Fibroblast of skin of back (primary cell): ENCODE results near the gene LRRC27.
A peak's percentile ranks its signal among the peaks of the same experiment; 100 is the strongest.

ENCODE experiments used
- DNase-seq: peaks from one replicate; pipeline ENCODE4 v3.0.0-alpha.2; 2013

LRRC27 gene

GRCh38 chr10:132392184-132392800 lies 60.3 kb downstream of the LRRC27 start:
- no peak for DNase-seq

DNA sequence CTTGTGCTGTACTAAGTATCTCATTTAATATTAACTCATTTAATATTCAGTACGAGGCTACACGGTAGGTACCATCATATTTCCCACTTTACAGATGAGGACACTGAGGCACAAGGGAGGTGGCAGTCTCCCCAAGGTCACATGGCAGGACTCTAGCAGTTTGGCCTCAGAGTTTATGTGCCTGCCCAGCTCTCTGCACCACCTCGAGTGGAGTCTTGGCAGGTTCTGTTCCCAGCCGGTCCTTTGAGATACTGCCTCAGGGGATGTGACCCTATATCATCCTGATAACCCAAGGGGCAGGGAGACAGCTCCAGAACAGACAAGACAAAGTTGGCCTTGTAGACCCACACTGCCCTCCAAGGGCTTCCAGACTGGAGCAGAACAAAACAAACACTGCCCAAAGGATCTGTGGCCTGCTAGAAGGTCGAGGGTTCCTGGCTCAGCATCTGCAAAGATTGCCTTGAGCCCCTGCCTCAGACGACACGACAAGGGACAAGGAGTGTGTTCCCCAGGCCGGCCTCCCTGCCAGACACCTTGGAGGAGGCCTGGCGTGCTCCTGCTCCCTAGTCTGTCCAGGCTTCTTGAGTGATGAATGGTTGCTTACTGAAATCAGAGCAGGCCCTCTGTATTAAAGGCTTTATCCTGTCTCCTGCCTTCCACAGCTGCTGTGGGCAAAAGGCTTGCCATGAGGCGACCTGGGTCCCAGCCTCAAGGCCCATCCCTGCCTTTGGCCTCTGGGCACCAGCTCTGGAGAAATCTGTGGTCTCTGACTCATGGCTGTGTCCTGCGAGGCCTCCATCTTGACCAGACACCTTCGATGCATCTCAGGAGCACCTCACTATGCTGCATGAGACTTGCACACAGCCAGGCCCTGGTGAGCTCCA lies 61.1 kb downstream of the LRRC27 start:
- no peak for DNase-seq

DNA sequence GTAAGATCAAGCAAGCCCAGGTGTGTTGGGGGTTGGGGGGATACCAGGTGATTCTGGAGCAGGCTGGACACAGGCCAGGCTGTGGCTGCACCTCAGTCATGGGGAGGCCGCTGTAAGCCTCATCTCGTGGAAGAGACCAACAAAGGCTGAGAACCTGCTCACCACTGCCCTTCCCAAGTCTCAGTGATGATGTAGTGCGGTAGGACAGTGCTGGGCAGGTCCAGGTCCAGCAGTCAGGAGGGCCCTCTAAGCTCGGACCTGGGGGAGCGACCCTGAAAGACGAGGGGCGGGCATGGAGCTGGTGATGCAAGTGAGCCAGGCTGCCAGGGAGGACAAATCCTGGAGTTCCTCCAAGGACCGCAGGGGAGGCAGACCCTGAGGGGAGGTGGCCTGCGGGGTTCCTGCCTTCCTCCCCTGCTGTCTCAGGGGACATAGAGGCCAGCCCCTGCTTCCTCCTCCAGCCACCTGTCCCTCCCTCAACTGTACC lies 61.7 kb downstream of the LRRC27 start:
- DNase-seq, result no peak

GRCh38 chr10:132394201-132394811 lies 62.3 kb downstream of the LRRC27 start:
- no peak for DNase-seq

DNA sequence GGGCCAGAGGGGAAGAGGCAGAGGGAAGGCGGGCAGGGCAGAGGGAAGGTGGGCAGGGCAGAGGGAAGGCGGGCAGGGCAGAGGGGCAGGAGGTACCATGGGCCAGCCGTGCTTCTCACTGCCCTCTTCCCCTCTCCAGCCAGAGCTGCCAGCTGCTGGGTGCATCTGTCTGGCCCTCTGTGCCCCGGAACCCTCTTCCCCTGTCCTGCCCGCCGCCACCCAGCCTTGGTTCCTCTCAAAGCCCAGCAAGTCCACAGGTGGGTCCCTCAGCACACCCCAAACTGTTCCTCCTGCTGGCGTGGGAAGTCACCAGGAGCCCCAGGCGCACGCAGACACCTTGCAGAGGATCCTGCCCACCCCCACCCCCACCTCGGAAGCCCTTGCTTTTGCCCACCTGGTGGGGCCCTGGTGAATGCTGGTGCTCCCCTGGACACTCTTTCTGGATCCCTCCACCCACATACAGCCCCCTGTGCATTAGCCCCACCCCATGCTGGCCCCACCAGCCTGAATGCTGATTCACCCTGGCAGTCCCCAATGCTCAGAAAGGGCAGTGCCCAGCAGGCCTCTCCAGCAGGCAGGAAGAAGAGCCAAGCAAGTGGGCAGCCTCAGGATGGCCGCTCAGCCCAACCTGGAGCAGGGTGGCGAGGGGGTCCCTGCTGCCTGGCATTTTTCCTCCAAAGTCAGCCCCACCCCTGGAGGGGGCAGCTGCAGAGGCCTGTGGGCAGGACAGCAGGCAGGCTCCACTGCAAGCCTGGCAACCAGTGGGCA lies 63.1 kb downstream of the LRRC27 start:
- no peak for DNase-seq

- DNase-seq, result no peak
Observed at GRCh38 chr10:132395704-132396493, 63.9 kb downstream of the LRRC27 start.

GRCh38 chr10:132396494-132397035 lies 64.6 kb downstream of the LRRC27 start:
- peak; percentile 62 for DNase-seq

DNA sequence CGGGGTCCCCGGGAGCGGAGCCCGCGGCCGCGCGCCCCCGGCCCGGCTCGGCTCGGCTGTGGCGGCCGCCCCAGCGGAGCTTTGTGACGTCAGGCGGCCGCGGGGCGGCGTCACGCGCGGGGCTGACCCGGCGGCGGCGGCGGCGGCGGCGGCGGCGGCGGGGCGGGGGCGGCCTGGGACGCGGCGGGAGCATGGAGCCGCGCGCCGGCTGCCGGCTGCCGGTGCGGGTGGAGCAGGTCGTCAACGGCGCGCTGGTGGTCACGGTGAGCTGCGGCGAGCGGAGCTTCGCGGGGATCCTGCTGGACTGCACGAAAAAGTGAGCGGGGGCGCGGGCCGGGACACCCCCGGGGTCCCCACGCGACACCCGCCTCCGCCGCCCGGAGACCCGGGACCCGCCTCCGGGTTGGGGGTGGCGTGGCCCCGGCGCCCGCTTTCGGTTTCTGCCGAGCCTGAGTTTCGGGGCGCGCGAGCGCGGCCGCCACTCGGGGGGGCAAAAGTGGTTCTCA lies 65.1 kb downstream of the LRRC27 start, which contains the start of gene PWWP2B:
TSS of gene PWWP2B (plus strand) at position 165 of the 506 bp plus-strand sequence. CDS start at position 192, 27 bp downstream.
- DNase-seq, result peak; percentile 46

DNA sequence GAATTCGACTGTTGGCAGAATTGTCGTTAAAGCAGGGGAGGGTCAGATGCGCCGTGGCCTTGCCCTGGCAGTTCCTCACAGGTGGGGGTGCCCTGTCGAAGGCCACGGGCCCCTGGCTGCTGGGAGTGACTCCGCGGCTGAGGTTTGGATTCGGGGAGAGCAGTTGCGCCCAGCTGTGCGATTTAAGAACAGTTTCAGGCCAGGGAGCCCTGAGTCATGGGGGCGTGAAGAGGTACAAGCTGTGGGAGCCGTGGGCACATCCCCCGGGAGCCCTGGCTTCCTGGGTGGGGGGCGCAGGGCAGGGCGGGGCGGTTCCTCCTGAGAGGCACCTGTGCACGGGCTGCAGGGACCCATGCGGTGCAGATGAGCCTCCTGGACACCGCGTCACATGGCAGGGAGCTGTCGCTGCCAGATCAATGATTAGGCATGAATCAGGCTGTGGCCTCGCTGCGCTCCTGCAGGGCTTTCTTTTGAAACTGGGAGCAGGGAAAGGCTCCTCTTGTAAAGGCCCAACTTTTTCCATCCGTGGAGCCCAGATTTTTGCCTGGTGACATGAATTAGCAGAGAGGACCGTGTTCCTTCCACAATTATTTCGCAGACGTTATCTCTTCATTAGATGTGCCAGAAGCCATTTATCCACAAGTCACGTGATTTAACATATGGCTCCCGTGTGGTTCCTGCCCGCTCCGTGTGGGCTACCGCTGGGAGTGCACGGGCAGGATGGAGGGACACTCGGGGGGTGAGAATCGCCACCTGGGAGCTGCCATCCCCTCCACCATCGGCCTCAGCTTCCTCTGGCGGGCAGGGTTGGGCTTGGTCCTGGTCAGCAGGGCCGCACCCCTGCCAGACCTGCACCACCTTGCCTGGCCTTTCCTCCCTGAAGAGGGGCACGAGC lies 65.9 kb downstream of the LRRC27 start:
- DNase-seq, result peak; percentile 50

DNA sequence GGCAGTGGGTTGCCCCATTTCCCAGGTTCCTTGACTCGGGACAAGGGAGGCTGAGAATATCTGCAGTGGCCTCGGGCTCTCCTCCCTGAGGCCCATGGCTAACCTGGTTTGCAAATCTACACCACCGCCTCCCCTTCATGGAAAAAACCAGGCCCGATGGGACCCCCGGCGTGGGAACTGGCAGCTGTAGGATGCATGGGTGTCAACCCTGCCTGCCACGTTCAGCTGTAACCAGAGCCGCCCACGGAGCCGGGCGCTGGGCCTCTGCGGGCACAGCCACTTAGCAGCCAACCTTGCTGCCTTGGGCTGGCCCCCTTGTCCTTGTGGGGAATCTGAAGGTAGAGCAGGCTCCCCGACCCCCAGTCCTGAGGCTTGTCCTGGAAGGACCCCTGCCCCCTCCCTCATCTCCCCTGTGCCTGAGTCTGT lies 66.6 kb downstream of the LRRC27 start:
- no peak for DNase-seq

GRCh38 chr10:132399117-132400035 lies 67.4 kb downstream of the LRRC27 start:
- no peak for DNase-seq

GRCh38 chr10:132400041-132400546 lies 68.1 kb downstream of the LRRC27 start:
- DNase-seq, result no peak

DNA sequence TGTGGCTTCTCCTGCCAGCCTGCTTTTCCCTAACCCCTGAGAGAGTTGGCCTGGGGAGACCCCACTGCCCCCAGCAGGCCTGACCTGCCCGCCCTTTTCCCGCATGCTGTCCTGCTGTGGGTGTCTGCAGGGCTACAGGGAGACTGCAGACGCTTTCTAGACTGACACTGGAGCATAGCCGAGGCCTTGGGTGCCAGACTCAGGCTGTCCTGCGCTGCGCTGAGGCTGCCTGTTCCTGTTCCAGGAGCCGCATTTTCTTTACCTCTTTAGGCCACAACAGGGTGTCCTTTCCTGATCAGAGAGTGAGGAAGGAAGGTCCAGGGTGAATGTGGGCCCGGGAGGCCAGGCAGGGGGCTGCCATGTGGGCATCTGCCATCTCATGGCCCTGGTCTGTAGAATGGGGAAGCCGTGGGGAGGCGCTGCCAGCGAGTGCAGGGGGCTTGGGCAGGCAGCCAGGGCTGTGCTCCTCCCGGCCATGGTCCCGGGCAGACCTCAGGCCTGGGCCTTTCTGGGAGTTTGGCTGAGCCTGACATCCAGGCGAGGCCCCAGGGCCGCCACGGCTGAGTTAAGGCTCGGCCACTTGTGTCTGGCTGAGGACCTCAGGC lies 68.7 kb downstream of the LRRC27 start:
- no peak for DNase-seq

GRCh38 chr10:132401401-132402118 lies 69.6 kb downstream of the LRRC27 start:
- no peak for DNase-seq

- no peak for DNase-seq
Observed at GRCh38 chr10:132402781-132403241, 70.8 kb downstream of the LRRC27 start.

DNA sequence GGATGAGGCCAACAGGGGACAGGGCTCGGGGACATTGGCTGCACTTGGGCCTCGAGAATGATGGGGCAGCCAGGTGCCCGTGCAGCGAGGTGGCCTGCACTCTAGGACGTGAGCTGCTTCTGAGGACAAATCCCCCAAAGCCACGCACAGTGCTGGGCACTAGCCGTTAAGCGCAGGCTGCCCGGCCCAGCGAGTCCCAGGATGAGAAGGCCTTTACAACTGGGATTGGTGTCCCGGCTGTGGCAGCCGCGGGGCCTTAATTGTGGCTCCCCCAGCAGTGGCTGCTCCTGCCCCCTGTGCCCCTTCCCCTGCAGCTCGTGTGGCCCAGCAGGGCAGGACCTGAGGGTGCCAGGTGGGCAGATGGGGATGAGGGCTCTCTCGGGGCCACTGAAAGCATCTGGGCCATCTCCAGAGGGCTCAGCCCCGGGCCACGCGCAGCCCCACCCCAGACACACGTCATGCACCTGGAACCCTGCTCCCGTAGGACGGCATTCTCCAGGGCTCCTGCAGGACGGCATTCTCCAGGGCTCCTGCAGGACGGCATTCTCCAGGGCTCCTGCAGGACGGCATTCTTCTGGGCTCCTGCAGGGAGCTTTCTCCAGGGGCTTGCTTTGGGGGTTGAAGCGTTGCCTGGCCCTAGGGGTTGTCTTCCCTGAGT lies 71.6 kb downstream of the LRRC27 start:
- no peak for DNase-seq
